H9 (cell line): ENCODE data around the gene ANKRD26. TPM values are rescaled to one million over a fixed set of nuclear protein-coding genes. Genes with fewer than 3 reads are reported as not detected.

Source experiments
- DNase-seq: peaks from one replicate; pipeline ENCODE4 v3.0.0-alpha.2; 2017
- H2AFZ ChIP-seq: one replicate; pipeline ENCODE4 v1.6.1; 2013; ENCODE audit warnings: mild to moderate bottlenecking, low read length, control low read depth, moderate library complexity
- H2AK5ac ChIP-seq: 2 replicates; pipeline ENCODE4 v1.6.1; 2013; ENCODE audit warnings: low read length, control low read depth, mixed read lengths; ENCODE audit not compliant: insufficient read length
- H2BK120ac ChIP-seq: one replicate; pipeline ENCODE4 v1.6.1; 2013; ENCODE audit warnings: low read depth, mild to moderate bottlenecking, low read length, control low read depth, inconsistent platforms; ENCODE audit not compliant: poor library complexity, severe bottlenecking
- H2BK12ac ChIP-seq: 2 replicates; pipeline ENCODE4 v1.6.1; 2013; ENCODE audit warnings: low read length, control low read depth, mixed read lengths, low read depth; ENCODE audit not compliant: insufficient read length
- H2BK15ac ChIP-seq: 2 replicates; pipeline ENCODE4 v1.6.1; 2013; ENCODE audit warnings: low read depth, low read length, control low read depth
- H2BK20ac ChIP-seq: one replicate; pipeline ENCODE4 v1.6.1; 2013; ENCODE audit warnings: low read depth, mild to moderate bottlenecking, low read length, control low read depth, inconsistent platforms; ENCODE audit not compliant: poor library complexity, severe bottlenecking
- H2BK5ac ChIP-seq: 2 replicates; pipeline ENCODE4 v1.6.1; 2013; ENCODE audit warnings: low read length, control low read depth, mixed read lengths; ENCODE audit not compliant: insufficient read length
- H3K14ac ChIP-seq: 2 replicates; pipeline ENCODE4 v1.6.1; 2013; ENCODE audit warnings: low read length, control low read depth; ENCODE audit not compliant: insufficient read depth
- H3K18ac ChIP-seq: 2 replicates; pipeline ENCODE4 v1.6.1; 2013; ENCODE audit warnings: low read depth, mild to moderate bottlenecking, mixed read lengths, low read length, control low read depth; ENCODE audit not compliant: insufficient read length
- H3K23ac ChIP-seq: 2 replicates; pipeline ENCODE4 v1.6.1; 2013; ENCODE audit warnings: low read length, control low read depth, mixed read lengths, low read depth; ENCODE audit not compliant: insufficient read length
- H3K23me2 ChIP-seq: 2 replicates; pipeline ENCODE4 v1.6.1; 2013; ENCODE audit warnings: low read depth, mild to moderate bottlenecking, mixed read lengths, low read length, control low read depth; ENCODE audit not compliant: insufficient read length, poor library complexity, severe bottlenecking
- H3K27ac ChIP-seq: 2 replicates; pipeline ENCODE4 v1.5.1; 2013; ENCODE audit warnings: low read length, control low read depth, mixed read lengths, low read depth; ENCODE audit not compliant: insufficient read length
- H3K27me3 ChIP-seq: 2 replicates; pipeline ENCODE4 v1.6.1; 2013; ENCODE audit warnings: low read length, control low read depth, inconsistent platforms; ENCODE audit not compliant: insufficient read depth
- H3K4ac ChIP-seq: 2 replicates; pipeline ENCODE4 v1.6.1; 2013; ENCODE audit warnings: low read depth, mild to moderate bottlenecking, control low read depth, inconsistent platforms, low read length, moderate library complexity
- H3K4me1 ChIP-seq: 2 replicates; pipeline ENCODE4 v1.6.1; 2013; ENCODE audit warnings: low read length, control low read depth, inconsistent platforms; ENCODE audit not compliant: insufficient read depth
- H3K4me2 ChIP-seq: 2 replicates; pipeline ENCODE4 v1.6.1; 2013; ENCODE audit warnings: low read length, control low read depth, mixed read lengths; ENCODE audit not compliant: insufficient read length, insufficient read depth
- H3K56ac ChIP-seq: 2 replicates; pipeline ENCODE4 v1.6.1; 2013; ENCODE audit warnings: low read depth, mild to moderate bottlenecking, mixed read lengths, low read length, control low read depth; ENCODE audit not compliant: insufficient read length
- H3K79me1 ChIP-seq: 2 replicates; pipeline ENCODE4 v1.6.1; 2013; ENCODE audit warnings: low read depth, mild to moderate bottlenecking, moderate library complexity, low read length, control low read depth, inconsistent platforms; ENCODE audit not compliant: insufficient read depth, poor library complexity, severe bottlenecking
- H3K79me2 ChIP-seq: 2 replicates; pipeline ENCODE4 v1.6.1; 2013; ENCODE audit warnings: low read length, control low read depth, inconsistent platforms; ENCODE audit not compliant: insufficient read depth
- H3K9ac ChIP-seq: 2 replicates; pipeline ENCODE4 v1.6.1; 2013; ENCODE audit warnings: low read length, control low read depth, mixed read lengths; ENCODE audit not compliant: insufficient read length; ENCODE audit errors: extremely low read depth
- H3K9me3 ChIP-seq: one replicate; pipeline ENCODE4 v1.6.1; 2013; ENCODE audit warnings: low read depth, low read length, inconsistent platforms; ENCODE audit not compliant: control insufficient read depth
- H3T11ph ChIP-seq: one replicate; pipeline ENCODE4 v1.6.1; 2013; ENCODE audit warnings: mild to moderate bottlenecking, low read length, control low read depth, inconsistent platforms
- H4K20me1 ChIP-seq: one replicate; pipeline ENCODE4 v1.6.1; 2013; ENCODE audit not compliant: control insufficient read depth, insufficient read length, insufficient read depth
- H4K5ac ChIP-seq: 2 replicates; pipeline ENCODE4 v1.6.1; 2013; ENCODE audit warnings: low read depth, mild to moderate bottlenecking, mixed read lengths, low read length, control low read depth; ENCODE audit not compliant: insufficient read length
- H4K8ac ChIP-seq: replicated peaks from 2 replicates; pipeline ENCODE4 v1.6.1; 2013; ENCODE audit warnings: low read length, control low read depth, mixed read lengths, low read depth; ENCODE audit not compliant: insufficient read length
- H4K91ac ChIP-seq: 2 replicates; pipeline ENCODE4 v1.6.1; 2013; ENCODE audit warnings: low read depth, mild to moderate bottlenecking, moderate library complexity, mixed read lengths, low read length, control low read depth; ENCODE audit not compliant: insufficient read length
- H3K27ac Mint-ChIP-seq, 3 experiments: 2 replicates in 2 of 3; 3 replicates in 1 of 3; pipeline ENCODE4 v1.8.0; 2020 to 2021; ENCODE audit warnings: mixed read lengths in 3 of 3, mild to moderate bottlenecking in 1 of 3, moderate library complexity in 1 of 3
- H3K27me3 Mint-ChIP-seq: 2 replicates; pipeline ENCODE4 v1.8.0; 2021; ENCODE audit warnings: low read depth, mild to moderate bottlenecking, moderate library complexity, mixed read lengths
- H3K36me3 Mint-ChIP-seq, 3 experiments: 2 replicates in 2 of 3; 3 replicates in 1 of 3; pipeline ENCODE4 v1.8.0; 2020 to 2021; ENCODE audit warnings: low read depth in 3 of 3, mixed read lengths in 3 of 3; ENCODE audit not compliant: insufficient read depth in 1 of 3
- H3K4me1 Mint-ChIP-seq, 2 experiments: 2 replicates each; pipeline ENCODE4 v1.8.0; 2020; ENCODE audit warnings: mixed read lengths in 2 of 2
- H3K4me3 Mint-ChIP-seq, 2 experiments: 2 replicates in 1 of 2; 3 replicates in 1 of 2; pipeline ENCODE4 v1.8.0; 2020 to 2021; ENCODE audit warnings: mild to moderate bottlenecking in 2 of 2, mixed read lengths in 2 of 2, moderate library complexity in 1 of 2
- H3K9me3 Mint-ChIP-seq, 2 experiments: 2 replicates in 1 of 2; 3 replicates in 1 of 2; pipeline ENCODE4 v1.8.0; 2020; ENCODE audit warnings: mild to moderate bottlenecking in 2 of 2, mixed read lengths in 2 of 2, moderate library complexity in 1 of 2
- WGBS: extraction: QIAGEN DNeasy Blood & Tissue Kit; methylation state at CpG from one replicate; pipeline ENCODE4 v1.1.7; 2013; ENCODE audit warnings: missing lambda C conversion rate, low lambda C conversion rate, mixed read lengths; ENCODE audit not compliant: insufficient read length; ENCODE audit errors: extremely low coverage; 5-methylcytosine and 5-hydroxymethylcytosine counted together
- total RNA-seq: library from RNA; stranded (reverse); gene quantifications from 2 replicates; pipeline ENCODE4 v1.2.1, GENCODE V29; 2021
- TF ChIP-seq, protein P1 (sequence below): fragments of 200-600 bp; sonication (generic); conservative IDR thresholded peaks from 3 replicates; pipeline ENCODE4 v1.8.0; 2021; ENCODE audit warnings: antibody characterized with exemption, mild to moderate bottlenecking

The ANKRD26 gene
- total RNA-seq, 1 experiment from 2014 or later = 9.4 TPM

- Histone ChIP-seq H3T11ph (no peak overlapping the region), H3K4me1 (no peaks in the 10 kb centered on the region; the same call in 1 of the 2 replicates), H2BK120ac (no peak overlapping the region), H3K4ac (no peak overlapping the region), H4K8ac (no peak overlapping the region), H3K9me3 (no peaks in the 10 kb centered on the region), H3K56ac (no peak overlapping the region), H3K79me2 (no peaks in the 10 kb centered on the region), H2AK5ac (no peak overlapping the region), H2BK5ac (no peak overlapping the region), H4K5ac (no peak overlapping the region), H3K23ac (no peak overlapping the region), H2AFZ (no peak overlapping the region), H3K4me2 (peak overlapping the region; percentile 63), H3K9ac (peak overlapping the region; percentile 65), H2BK20ac (no peak overlapping the region), H3K14ac (no peak overlapping the region), H3K18ac (no peak overlapping the region), H3K27me3 (no peaks in the 10 kb centered on the region), H2BK15ac (no peak overlapping the region), H3K23me2 (peaks cover 4% of the 10 kb centered on the region), H3K79me1 (no peaks in the 10 kb centered on the region), H4K20me1 (no peaks in the 10 kb centered on the region), H4K91ac (no peak overlapping the region), H3K27ac (no peak overlapping the region), H2BK12ac (no peak overlapping the region)
- TF ChIP-seq, protein P1, sequence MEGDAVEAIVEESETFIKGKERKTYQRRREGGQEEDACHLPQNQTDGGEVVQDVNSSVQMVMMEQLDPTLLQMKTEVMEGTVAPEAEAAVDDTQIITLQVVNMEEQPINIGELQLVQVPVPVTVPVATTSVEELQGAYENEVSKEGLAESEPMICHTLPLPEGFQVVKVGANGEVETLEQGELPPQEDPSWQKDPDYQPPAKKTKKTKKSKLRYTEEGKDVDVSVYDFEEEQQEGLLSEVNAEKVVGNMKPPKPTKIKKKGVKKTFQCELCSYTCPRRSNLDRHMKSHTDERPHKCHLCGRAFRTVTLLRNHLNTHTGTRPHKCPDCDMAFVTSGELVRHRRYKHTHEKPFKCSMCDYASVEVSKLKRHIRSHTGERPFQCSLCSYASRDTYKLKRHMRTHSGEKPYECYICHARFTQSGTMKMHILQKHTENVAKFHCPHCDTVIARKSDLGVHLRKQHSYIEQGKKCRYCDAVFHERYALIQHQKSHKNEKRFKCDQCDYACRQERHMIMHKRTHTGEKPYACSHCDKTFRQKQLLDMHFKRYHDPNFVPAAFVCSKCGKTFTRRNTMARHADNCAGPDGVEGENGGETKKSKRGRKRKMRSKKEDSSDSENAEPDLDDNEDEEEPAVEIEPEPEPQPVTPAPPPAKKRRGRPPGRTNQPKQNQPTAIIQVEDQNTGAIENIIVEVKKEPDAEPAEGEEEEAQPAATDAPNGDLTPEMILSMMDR = no peak
- no peak for DNase-seq
- WGBS = no CpG with 5 or more reads among the region's 11 CpGs
- no peaks in the 10 kb centered on the region; a peak in 2 of 7 replicates for H3K36me3 Mint-ChIP-seq
- H3K9me3 Mint-ChIP-seq = peaks cover 0 to 2% of the 10 kb centered on the region in 2 experiments; a peak in 1 of 5 replicates
- peak overlapping the region in 2 of 3 experiments; percentile 82 to 87; a peak in 3 of 7 replicates for H3K27ac Mint-ChIP-seq
- H3K4me3 Mint-ChIP-seq = peak overlapping the region; percentile 87 to 94
- H3K4me1 Mint-ChIP-seq = peaks cover 10 to 14% of the 10 kb centered on the region in 2 experiments
- peaks cover 3% of the 10 kb centered on the region for H3K27me3 Mint-ChIP-seq
Measured at GRCh38 chr10:27099448-27099847, 846 bp downstream of the ANKRD26 start.
